Measurements from ENCODE around the gene NBAS.
"Not testable (repeated sequence)": the region's sequence is repeated elsewhere in the genome, so short reads cannot be mapped to it uniquely, and the experiment has no call there.

The NBAS gene

DNA sequence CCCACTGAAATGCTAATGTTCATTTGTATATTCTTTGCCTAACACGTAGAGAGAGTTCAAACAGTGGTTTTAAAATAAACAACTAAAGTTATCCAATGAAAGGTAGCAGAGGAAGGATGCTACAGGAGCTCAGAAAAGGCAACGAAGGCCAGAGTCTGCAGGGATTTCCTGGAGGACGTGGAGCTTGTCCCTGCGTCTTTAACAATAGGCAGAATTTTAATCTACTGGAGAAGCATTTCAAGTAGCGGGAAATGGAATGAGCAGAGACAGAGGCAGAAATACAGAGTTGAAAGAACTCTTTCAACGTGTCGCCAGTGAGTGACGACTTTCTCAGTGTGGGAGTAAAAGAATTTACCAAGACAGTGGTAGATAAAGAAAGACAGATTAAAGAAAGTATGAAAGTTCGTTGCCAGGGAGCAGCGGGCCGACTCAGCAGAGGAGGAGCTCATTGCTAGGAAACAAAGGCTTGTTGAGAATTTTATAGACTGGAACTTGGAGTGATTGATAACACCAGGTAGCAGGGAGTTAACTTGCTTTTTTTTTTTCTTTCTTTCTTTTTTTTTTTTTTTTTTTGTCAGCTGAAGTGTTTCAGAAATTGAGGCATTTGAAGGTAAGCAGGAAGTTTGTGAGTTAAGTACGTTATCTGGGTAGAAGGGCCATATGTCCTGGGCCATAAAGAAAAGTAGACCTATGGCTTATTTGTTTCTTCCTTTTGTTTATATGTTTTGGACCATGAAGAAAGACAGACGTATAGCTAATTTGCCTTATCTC lies 625 bp upstream of the NBAS start:
- in situ Hi-C loops (cut with HindIII; ENCODE audit: low sequenced_read_pairs) = no loop called here

DNA sequence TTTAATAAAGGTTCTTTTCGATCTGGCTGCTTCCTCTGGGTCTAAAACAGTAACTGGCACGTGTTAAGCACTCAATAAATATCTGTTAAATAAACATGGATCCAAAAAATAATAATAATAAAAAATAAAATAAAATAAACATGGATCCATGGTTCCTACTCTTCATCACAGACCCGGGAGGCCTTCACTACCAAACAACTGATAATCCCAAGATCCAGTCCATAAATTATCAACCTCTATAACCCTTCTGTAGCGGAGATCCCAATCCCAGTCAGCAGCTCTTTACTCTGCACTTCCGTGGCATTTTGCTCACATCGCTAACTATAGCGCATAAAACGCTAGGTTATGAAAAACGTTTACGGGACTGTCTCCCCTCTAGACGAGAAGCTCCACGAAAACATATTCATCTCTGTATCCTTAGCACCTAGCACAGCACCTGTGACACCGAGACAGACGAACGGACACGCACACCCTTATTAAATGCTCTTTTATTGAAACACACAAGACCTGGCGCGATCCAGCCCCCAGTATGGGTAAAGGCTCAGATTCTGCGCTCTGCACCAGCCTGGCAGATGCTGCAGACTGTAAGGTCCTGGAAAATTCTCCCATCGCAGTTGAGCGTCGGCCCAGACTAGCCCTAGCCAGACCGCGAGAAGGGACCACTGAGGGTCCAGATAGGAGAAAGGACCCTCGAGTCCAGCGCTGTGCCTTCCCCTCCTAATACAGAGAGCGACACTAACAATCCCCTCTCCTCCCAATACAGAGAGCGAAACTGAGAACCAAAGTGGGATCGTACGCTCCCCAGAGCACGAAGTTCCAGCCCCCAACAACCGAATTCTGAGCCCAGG lies 770 bp downstream of the NBAS start:
- in situ Hi-C loops (cut with HindIII; ENCODE audit: low sequenced_read_pairs) = no loop called here

- in situ Hi-C loops (cut with HindIII; ENCODE audit: low sequenced_read_pairs) = no loop called here
Observed at GRCh38 chr2:15559379-15560139, 1.6 kb downstream of the NBAS start.

DNA sequence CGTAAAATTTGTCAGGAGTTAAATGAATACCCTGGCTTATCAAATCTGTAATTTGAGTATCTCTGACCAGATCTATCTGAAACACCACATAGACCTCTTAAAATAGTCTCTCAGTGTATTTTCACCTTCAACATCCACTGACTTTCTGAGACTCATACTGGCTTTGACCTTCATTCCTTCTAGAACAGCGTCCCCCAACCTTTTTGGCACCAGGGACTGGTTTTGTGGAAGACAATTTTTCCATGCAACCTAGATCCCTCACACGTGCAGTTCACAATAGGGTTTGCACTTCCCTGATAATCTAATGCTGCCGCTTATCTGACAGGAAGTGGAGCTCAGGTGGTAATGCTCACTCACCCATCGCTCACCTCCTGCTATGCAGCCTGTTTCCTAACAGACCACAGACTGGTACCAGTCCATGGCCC lies 3.2 kb downstream of the NBAS start:
- in situ Hi-C loops (cut with HindIII; ENCODE audit: low sequenced_read_pairs) = no loop called here

DNA sequence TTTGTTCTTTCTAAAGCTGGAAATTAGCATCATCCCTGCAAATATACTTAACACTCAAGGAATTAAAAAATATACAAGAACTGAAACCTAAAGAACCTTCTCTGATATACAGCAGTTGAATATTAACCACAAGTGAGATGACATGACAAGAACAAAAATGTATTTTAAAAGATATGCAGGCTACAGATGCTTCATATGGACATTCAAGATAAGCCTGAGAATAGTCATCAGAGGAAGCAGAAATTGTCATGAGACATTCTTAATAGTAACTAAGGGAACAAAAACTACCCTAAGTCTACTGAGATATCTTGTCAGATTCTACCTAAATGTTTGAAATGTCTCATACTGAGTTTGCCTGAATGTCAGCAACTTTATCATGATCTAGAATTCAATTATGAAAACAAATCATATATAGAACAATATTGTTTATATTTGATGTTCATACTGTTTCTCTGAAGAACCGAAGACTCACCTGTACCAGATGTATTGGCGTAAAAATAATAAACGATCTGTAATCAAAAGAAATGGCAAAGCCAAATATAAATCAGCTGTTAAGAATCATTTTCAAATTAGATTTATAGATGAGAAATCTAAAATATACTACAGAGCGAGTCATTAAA lies 4.7 kb downstream of the NBAS start:
- in situ Hi-C loops (cut with HindIII; ENCODE audit: low sequenced_read_pairs) = no loop called here

- in situ Hi-C loops (cut with HindIII; ENCODE audit: low sequenced_read_pairs) = no loop called here
Observed at GRCh38 chr2:15555760-15556193, 5.4 kb downstream of the NBAS start.

DNA sequence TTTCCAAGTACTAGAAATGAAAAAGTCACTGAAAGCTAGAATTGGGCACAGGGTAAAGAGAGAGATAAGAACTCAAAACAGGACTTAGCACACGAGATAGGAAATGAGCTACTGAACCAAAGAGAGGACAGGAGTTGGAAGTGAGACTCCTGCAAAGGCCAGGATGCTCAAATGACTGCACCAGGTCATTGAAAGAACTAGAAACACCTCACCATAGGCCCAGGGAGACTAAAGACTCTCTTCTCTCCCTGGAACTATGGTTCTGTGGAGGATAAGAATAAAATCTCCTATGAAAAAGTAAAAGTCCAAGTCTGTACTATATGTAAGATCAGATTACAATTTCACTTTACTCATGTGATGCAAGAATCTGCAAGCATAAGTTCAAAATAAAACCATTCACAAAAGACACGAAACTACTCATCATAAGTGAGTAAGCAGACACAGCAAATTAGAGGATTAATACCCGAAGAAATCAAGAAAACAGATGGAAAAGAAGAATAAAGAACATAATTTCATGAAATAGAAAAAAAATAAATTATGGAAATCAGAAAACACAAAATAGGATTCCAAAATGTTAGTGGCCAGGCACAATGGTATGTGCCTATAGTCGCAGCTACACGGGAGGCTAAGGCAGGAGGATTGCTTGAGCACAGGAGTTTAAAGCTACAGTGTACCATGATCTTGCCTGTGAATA lies 6.5 kb downstream of the NBAS start:
- in situ Hi-C loops (cut with HindIII; ENCODE audit: low sequenced_read_pairs) = no loop called here

- in situ Hi-C loops (cut with HindIII; ENCODE audit: low sequenced_read_pairs) = no loop called here
Observed at GRCh38 chr2:15553951-15554350, 7.2 kb downstream of the NBAS start.

DNA sequence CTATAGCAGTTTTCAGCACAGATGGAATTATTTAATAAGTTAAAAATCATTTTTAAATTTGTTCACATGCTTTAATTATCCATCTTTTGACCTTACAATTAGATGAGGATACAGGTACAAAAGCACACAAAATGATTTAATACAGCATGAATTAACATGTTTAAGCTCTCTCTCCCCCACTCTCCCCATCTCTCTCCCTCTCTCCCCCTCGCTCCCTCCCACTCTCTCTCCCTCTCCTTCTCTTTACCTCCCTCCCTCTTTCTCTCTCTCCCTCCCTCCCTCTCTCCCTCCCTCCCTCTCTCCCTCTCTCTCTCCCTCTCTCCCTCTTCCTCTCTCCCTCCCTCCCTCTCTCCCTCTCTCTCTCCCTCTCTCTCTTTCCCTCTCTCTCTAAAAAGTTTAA lies 7.6 kb downstream of the NBAS start:
- in situ Hi-C loops (cut with HindIII; ENCODE audit: low sequenced_read_pairs) = no loop called here

GRCh38 chr2:15548974-15549373 lies 12.2 kb downstream of the NBAS start:
- in situ Hi-C loops (cut with HindIII; ENCODE audit: low sequenced_read_pairs) = no loop called here

DNA sequence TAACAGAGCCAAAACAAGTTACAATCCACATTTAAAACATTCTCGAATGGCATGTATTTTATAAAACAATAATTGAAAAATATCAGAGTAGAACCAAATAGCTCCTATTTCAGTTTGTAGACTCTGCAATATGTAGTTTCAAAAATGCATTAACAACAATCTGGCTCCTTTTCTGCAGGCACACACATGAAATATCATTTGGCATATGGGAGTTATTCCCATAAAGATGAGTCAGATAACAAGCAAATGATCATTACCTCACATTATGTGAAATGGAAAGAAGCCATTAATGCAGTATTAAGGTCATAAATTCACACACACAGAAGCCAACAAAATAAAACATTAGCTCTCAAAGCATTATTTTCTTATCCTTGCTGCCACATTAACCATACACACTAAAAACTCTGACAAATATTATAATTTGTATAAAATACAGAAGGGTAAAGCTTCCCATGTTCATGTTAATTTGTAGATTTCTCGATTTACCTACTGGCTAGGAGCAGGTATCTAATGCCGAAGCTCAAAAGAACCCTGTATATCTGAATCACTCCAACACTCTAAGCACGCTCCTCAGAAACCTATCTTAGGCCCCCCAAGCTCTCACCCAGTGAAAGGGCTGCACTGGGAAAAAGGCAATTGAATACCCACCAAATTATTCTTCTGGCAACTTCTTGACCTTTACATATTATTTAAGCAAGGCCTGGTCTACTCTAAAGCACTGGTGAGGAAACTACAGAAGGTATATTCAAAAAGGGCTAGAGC lies 13.8 kb downstream of the NBAS start:
- in situ Hi-C loops (cut with HindIII; ENCODE audit: low sequenced_read_pairs) = no loop called here

DNA sequence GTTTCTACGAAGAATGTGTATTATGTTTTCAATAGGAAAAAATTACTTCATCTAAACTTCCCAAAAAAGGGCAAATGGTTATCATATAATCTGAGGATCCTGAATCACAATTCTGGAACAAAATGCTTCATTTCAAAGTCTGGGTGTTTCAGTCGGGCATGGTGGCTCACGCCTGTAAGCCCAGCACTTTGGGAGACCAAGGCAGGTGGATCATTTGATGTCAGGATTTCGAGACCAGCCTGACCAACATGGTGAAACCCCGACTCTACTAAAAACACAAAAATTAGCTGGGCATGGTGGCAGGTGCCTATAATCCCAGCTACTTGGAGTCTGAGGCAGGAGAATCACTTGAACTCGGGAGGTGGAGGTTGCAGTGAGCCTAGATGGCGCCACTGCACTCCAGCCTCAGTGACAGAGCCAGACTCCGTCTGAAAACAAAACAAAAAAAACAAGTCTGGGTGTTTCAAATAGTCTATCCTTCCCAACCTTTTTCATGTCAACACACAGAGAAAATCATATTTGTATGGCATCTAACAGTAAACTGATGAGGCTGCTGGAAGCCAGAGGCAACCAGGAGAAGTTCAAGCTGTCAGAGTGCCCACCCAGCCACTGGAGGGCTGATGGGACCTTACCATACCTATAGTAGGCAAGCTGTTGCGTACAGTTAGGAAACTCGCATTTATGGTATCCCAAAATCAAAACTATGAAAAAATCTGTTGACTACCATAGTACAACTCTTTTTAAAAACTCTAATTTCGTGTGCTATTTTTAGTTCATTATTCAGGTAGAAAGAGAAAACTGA lies 14.6 kb downstream of the NBAS start:
- in situ Hi-C loops (cut with HindIII; ENCODE audit: low sequenced_read_pairs) = no loop called here

GRCh38 chr2:15544227-15544626 lies 16.9 kb downstream of the NBAS start:
- in situ Hi-C loops (cut with HindIII; ENCODE audit: low sequenced_read_pairs) = no loop called here

DNA sequence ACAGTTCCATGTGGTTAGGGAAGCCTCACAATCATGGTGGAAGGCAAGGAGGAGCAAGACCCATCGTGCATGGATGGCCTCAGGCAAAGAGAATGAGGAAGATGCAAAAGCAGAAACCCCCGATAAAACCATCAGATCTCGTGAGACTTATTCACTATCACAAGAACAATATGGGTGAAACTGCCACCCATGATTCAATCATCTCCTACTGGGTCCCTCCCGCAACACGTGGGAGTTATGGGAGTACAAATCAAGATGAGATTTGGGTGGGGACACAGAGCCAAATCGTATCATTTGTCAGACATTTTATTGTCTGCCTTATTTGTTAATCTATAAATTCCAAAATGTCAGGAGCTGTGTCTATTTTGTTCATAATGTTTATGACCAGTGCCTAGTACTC lies 17.6 kb downstream of the NBAS start:
- in situ Hi-C loops (cut with HindIII; ENCODE audit: low sequenced_read_pairs) = no loop called here

DNA sequence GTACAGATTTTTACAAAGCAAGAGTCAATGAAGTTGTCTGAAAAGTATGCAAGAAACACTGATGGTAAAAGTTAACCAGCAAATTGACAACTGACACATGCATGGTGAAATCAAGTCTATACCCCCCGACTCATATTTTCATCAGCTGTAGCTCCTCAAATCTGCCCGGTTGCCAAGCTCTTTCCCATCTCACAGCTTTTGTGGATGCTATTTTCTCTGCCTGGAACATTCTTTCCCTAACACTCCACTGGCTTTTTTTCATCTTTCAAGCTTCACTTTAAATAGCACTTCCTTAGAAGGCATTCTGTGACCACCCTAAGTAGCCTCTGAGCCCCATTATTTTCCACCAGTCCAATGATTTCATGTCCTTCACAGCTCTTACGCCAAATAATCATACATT lies 18.1 kb downstream of the NBAS start:
- in situ Hi-C loops (cut with HindIII; ENCODE audit: low sequenced_read_pairs) = no loop called here

DNA sequence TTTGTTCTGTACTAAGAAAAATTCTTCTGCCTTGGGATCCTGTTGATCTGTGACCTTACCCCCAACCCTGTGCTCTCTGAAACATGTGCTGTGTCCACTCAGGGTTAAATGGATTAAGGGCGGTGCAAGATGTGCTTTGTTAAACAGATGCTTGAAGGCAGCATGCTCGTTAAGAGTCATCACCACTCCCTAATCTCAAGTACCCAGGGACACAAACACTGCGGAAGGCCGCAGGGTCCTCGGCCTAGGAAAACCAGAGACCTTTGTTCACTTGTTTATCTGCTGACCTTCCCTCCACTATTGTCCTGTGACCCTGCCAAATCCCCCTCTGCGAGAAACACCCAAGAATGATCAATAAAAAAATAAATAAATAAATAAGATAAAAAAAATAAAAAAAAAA lies 18.9 kb downstream of the NBAS start:
- in situ Hi-C loops (cut with HindIII; ENCODE audit: low sequenced_read_pairs) = not testable (repeated sequence)

DNA sequence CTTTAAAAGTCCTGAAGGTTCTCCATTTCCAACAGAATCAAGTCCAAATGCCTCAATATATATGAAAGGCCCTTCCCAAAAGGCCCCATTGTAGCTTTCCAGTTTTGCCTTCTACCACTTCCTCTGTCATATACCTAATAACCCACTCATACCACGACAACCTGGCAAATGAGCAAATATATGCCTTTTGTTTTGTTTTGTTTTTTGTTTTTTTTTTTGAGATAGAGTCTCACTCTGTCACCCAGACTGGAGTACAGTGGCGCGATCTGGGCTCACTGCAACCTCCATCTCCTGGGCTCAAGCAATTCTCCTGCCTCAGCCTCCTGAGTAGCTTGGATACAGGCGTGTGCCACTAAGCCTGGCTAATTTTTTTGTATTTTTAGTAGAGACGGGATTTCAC lies 20.6 kb downstream of the NBAS start:
- in situ Hi-C loops (cut with HindIII; ENCODE audit: low sequenced_read_pairs) = not testable (repeated sequence)

GRCh38 chr2:15539999-15540398 lies 21.1 kb downstream of the NBAS start:
- in situ Hi-C loops (cut with HindIII; ENCODE audit: low sequenced_read_pairs) = no loop called here

DNA sequence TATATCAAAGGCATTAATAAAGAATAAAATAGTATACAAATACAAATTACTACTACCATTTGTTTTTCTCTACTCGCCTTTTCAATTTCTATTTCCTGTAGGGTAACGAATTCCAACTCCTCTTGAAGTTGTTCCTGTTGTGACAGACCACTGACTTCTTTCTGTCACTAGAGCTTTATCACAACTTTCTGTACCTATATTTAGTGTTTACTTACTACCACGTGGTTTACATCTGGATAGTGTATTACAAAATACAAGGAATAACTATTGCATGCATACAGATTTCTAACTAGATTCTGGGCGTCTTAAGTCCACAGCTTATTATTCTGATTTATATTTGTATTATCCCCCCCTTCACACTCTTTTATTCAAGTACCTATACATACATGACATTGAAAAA lies 22.3 kb downstream of the NBAS start:
- in situ Hi-C loops (cut with HindIII; ENCODE audit: low sequenced_read_pairs) = no loop called here

Measured in DLD1 (cell line).